ENCODE results near the gene FLT4. TPM values are rescaled to one million over a fixed set of nuclear protein-coding genes. Genes with fewer than 3 reads are reported as not detected.

The FLT4 gene
- total RNA-seq, 1 experiment from 2014 or later = not detected

DNA sequence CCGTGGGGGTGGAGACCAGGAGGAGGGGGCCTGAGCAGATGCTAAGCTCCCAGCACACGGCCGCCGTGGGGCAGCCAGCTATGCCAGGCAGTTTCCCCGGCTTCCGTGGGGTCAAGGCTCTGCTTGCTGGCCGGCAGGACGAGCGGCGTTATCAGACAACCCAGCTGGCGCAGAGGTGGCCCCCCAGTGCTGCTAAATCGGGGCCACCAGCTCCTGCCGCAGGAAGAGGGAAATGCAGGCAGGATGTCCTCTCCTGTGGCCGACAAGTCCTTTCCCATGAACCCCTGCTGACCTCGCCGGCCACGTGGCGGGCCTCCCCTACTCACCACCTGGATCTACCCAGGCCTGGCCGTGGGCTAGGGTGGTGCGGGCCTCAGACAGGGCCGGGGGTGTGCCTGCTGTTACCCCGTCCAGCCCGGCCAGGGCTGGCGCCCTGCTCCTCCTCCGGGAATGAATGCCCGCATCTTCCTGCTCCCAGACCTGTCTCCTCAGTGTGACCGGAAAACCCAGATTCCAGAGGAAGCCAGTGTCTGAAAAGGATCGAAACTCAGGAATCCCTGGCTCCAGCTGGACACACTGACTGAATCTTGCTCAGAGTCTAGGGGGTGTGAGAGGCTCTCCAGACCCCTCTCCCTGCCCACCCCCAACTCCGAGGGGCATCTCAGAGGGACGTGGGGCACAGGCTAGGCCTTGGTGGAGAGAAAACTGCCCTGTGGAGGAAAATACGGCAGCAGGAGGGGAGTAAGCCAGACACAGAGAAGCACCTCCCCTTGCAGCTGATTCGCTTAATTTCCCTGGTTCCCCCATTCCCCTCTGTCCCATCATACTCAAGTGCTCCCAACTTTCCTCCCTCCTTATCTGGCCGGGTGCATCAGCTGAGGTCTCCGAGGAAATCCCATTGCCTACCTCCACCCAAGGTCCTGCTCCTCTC is 3.9 kb downstream of the FLT4 start:
- Histone ChIP-seq H3K4me1 (ENCODE audit: insufficient read depth, low read length) (no peaks in the 10 kb centered on the region), H3K27ac (ENCODE audit: low read length) (no peak overlapping the region), H3K79me2 (ENCODE audit: low read length) (no peaks in the 10 kb centered on the region), H3K27me3 (ENCODE audit: low read length) (peaks cover 81% of the 10 kb centered on the region), H3K9ac (ENCODE audit: low read length) (no peak overlapping the region), H3K4me2 (ENCODE audit: low read length) (no peak overlapping the region), H2AFZ (ENCODE audit: low read length) (no peak overlapping the region), H3K4me3 (ENCODE audit: low read length) (no peak overlapping the region), H3K9me3 (ENCODE audit: low read length) (no peaks in the 10 kb centered on the region), H3K9me2 (replicated peaks; ENCODE audit: low read length) (no peaks in the 10 kb centered on the region), H4K20me1 (ENCODE audit: low read length) (no peaks in the 10 kb centered on the region), H3F3A (ENCODE audit: low read length, unreplicated experiment) (no peaks in the 10 kb centered on the region), H3K36me3 (ENCODE audit: low read depth, low read length) (no peaks in the 10 kb centered on the region)
- ChIA-PET POLR2A (ENCODE audit: unreplicated experiment) (interaction anchor here (0.5 kb wide), 1 partner anchor 140 kb away, joined by 8 read pairs; no protein-coding TSS in a partner anchor), CTCF (no interaction called here)
- no TSS peak for BruUV-seq (replicated peaks)
- DNase-seq (no peak), ATAC-seq (no peak)
- no peak for TF ChIP-seq EZH2phosphoT487 (IDR thresholded peaks at IDR 0.05; ENCODE audit: borderline replicate concordance, low read length)
- intact Hi-C loops (cut with micrococcal nuclease) = no loop called here

DNA sequence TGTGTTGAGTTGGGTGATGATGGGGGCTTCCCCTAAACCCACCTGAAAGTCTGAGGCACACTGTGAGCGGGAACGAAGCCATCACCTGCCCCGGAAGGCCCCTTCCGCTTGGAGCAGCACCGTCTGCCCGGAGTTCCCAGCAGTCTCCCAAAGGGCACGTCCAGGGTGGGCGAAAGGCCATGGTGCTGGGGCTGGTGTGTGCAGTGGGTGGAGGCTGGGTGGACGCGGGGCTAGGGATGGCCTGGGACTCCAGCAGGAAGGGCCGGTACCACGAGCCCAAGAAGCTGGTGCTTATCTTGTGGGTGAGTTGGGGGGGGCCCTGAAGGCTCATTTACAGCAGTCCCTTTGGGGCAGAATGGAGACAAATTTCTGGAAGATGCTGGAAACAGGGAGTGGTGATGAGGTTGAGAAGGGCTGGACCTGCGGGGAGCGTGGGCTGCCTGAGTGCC is 4.6 kb downstream of the FLT4 start:
- no peak overlapping the region for H3K4me2 ChIP-seq (ENCODE audit: low read length)
- H3K4me3 ChIP-seq (ENCODE audit: low read length) = no peak overlapping the region
- ATAC-seq = no peak
- H3K79me2 ChIP-seq (ENCODE audit: low read length) = no peaks in the 10 kb centered on the region
- no peak for DNase-seq
- no peaks in the 10 kb centered on the region for H3K9me3 ChIP-seq (ENCODE audit: low read length)
- BruUV-seq (replicated peaks) = no TSS peak
- no peak overlapping the region for H3K27ac ChIP-seq (ENCODE audit: low read length)
- no peak overlapping the region for H3K9ac ChIP-seq (ENCODE audit: low read length)
- H3K27me3 ChIP-seq (ENCODE audit: low read length) = peaks cover 79% of the 10 kb centered on the region
- no peaks in the 10 kb centered on the region for H3K9me2 ChIP-seq (replicated peaks; ENCODE audit: low read length)
- POLR2A ChIA-PET (ENCODE audit: unreplicated experiment) = interaction anchor here (0.5 kb wide), 1 partner anchor 140 kb away, joined by 8 read pairs; no protein-coding TSS in a partner anchor
- H2AFZ ChIP-seq (ENCODE audit: low read length) = no peak overlapping the region
- TF ChIP-seq, protein P1, sequence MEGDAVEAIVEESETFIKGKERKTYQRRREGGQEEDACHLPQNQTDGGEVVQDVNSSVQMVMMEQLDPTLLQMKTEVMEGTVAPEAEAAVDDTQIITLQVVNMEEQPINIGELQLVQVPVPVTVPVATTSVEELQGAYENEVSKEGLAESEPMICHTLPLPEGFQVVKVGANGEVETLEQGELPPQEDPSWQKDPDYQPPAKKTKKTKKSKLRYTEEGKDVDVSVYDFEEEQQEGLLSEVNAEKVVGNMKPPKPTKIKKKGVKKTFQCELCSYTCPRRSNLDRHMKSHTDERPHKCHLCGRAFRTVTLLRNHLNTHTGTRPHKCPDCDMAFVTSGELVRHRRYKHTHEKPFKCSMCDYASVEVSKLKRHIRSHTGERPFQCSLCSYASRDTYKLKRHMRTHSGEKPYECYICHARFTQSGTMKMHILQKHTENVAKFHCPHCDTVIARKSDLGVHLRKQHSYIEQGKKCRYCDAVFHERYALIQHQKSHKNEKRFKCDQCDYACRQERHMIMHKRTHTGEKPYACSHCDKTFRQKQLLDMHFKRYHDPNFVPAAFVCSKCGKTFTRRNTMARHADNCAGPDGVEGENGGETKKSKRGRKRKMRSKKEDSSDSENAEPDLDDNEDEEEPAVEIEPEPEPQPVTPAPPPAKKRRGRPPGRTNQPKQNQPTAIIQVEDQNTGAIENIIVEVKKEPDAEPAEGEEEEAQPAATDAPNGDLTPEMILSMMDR (conservative IDR thresholded peaks at IDR 0.05; ENCODE audit: low read depth, low read length) = no peak
- no peak for TF ChIP-seq EZH2 (IDR thresholded peaks at IDR 0.05; ENCODE audit: low read length, unreplicated experiment)
- TF ChIP-seq EZH2phosphoT487 (IDR thresholded peaks at IDR 0.05; ENCODE audit: borderline replicate concordance, low read length) = no peak
- no peaks in the 10 kb centered on the region for H3K36me3 ChIP-seq (ENCODE audit: low read depth, low read length)
- no peaks in the 10 kb centered on the region for H4K20me1 ChIP-seq (ENCODE audit: low read length)
- no peaks in the 10 kb centered on the region for H3K4me1 ChIP-seq (ENCODE audit: insufficient read depth, low read length)
- intact Hi-C loops (cut with micrococcal nuclease) = no loop called here
- CTCF ChIA-PET = no interaction called here
- no peaks in the 10 kb centered on the region for H3F3A ChIP-seq (ENCODE audit: low read length, unreplicated experiment)

DNA sequence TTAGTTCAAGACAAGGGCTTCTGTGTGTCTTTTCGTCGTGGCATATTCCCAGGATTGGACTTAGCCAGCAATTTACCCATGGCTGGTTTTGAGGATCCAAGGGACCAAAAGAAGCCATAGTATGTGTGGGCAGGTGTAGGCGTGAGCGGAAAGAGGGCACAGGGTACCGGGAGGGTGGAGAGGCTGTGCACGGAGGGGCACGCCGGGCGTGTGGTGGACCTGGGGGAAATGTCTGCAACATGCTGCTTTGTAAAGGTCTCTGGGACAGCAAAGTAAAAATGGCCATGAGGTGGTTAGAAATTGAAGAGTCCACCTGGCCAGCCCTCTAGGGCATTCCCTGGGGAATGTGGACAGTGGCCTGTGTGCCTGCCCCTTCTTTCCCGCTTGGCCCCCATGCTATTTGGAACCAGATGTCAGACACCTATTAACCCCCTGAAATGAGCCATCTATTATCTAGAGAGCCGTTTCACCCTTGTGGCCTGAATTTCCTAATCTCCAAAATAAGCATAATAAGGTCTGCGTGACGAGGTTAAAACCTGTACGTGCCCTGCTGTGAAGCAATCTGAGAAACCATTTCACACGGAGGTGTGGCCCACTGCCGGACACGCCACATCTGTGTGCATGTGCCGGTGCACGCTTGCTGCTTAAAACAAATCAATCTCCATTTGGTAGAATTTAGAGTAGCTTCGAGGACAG is 5.1 kb downstream of the FLT4 start:
- H3K9me2 ChIP-seq (replicated peaks; ENCODE audit: low read length) = no peaks in the 10 kb centered on the region
- H3K79me2 ChIP-seq (ENCODE audit: low read length) = no peaks in the 10 kb centered on the region
- no peaks in the 10 kb centered on the region for H4K20me1 ChIP-seq (ENCODE audit: low read length)
- intact Hi-C loops (cut with micrococcal nuclease) = no loop called here
- ChIA-PET CTCF (no interaction called here), POLR2A (ENCODE audit: unreplicated experiment) (no interaction called here)
- DNase-seq (no peak), ATAC-seq (no peak)
- H3K36me3 ChIP-seq (ENCODE audit: low read depth, low read length) = no peaks in the 10 kb centered on the region
- no peak overlapping the region for H3K9ac ChIP-seq (ENCODE audit: low read length)
- BruUV-seq (replicated peaks) = no TSS peak
- H3K4me3 ChIP-seq (ENCODE audit: low read length) = no peak overlapping the region
- no peak overlapping the region for H3K27ac ChIP-seq (ENCODE audit: low read length)
- no peak overlapping the region for H3K4me2 ChIP-seq (ENCODE audit: low read length)
- H3F3A ChIP-seq (ENCODE audit: low read length, unreplicated experiment) = no peaks in the 10 kb centered on the region
- no peak overlapping the region for H2AFZ ChIP-seq (ENCODE audit: low read length)
- no peaks in the 10 kb centered on the region for H3K4me1 ChIP-seq (ENCODE audit: insufficient read depth, low read length)
- H3K9me3 ChIP-seq (ENCODE audit: low read length) = no peaks in the 10 kb centered on the region
- TF ChIP-seq EZH2phosphoT487 (IDR thresholded peaks at IDR 0.05; ENCODE audit: borderline replicate concordance, low read length) = no peak
- no peak for TF ChIP-seq EZH2 (IDR thresholded peaks at IDR 0.05; ENCODE audit: low read length, unreplicated experiment)
- TF ChIP-seq, protein P1 (conservative IDR thresholded peaks at IDR 0.05; ENCODE audit: low read depth, low read length) = no peak
- H3K27me3 ChIP-seq (ENCODE audit: low read length) = peaks cover 81% of the 10 kb centered on the region

Measured in PC-3 (cell line).